IPS-18c (cell line): Measurements from ENCODE around the gene ZNF488.

Source experiments
- H3K4me3 ChIP-seq: 2 replicates; pipeline ENCODE4 v1.7.0; 2013; ENCODE audit warnings: low read depth, mild to moderate bottlenecking, low read length, moderate library complexity; ENCODE audit not compliant: insufficient read depth
- H3K9me3 ChIP-seq: one replicate; pipeline ENCODE4 v1.6.1; 2013; ENCODE audit warnings: mild to moderate bottlenecking, low read length, moderate library complexity; ENCODE audit not compliant: control insufficient read depth, insufficient read depth

The ZNF488 gene

DNA sequence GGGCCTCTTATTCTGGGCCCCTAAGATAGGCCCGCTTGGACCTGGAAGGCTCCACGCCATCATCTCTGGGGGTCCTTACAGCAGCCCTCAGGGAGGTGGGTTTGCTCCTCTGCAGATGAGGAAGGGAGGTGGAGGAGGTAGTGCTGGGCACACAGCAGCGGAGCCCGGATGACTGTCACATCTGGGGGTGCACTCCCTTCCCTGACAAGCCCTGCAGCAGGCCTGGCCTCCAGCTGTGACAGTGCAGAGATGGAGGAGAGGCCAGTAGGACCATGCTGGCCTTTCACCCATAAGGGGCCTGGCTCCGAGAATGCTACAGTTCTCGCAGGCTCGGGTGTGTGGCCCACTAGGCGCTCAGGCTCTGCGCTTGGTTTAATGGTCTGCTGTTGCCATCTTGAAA, 52.6 kb downstream of the ZNF488 start:
- H3K4me3 ChIP-seq = no peak overlapping the region
- H3K9me3 ChIP-seq = no peaks in the 10 kb centered on the region

DNA sequence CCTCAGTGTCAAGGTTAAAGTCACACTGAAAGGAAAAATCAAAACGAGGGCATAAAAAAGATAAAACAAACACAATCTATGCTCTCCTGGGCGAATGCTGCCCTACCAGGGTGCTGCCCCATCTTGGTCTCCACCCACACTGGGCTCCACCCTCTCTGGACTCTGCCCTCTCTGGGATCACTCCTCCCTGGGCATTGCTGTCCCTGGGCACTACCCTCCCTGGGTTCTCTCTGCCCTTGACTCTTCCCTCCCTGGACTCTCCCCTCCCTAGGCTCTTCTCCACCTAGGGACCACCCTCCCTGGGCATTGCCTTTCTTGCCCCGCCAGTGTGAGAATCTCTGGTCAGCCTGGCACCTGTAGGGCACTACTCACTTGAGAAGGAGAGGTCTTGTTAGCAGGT, 53.3 kb downstream of the ZNF488 start:
- Histone ChIP-seq H3K4me3 (no peak overlapping the region), H3K9me3 (no peaks in the 10 kb centered on the region)

DNA sequence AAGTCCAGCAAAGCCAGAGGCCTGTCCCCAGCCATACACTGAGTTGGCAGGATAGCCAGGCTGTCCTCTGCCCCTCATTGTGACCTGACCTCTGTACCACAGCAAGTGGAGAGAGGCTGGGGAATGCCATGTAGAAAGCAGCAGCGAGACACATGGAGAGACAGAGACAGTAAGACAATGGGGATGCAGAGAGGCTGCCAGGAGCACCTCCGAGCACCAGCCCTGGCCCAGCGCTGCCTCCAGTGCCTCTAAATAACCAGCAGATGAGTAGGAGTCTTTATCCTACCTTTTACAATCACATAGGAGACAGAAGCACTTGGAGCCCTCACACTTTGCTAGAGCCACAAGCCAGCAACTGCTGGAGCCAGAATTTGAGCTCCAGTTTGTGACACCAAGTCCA, 53.7 kb downstream of the ZNF488 start:
- Histone ChIP-seq H3K9me3 (no peaks in the 10 kb centered on the region), H3K4me3 (no peak overlapping the region)

DNA sequence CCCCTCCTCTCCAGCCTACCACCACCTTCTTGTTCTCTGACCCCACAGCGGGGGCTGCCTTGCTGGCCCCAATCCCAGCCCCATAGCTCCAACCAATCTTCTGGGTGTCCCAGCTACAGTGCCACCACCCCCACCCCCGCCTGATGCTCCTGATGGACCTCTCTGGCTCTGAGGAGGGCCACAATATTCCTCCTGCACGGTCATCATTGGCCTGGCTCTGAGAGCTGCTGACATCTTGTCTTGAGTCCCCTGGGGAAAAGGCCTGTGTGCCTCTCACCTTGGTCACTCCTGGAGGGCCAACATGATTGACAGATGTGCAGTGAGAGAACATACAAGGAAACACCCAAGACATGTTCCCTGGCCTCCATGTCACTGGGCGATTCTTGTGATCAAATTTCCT, 54.2 kb downstream of the ZNF488 start:
- no peak overlapping the region for H3K4me3 ChIP-seq
- H3K9me3 ChIP-seq = no peaks in the 10 kb centered on the region

- Histone ChIP-seq H3K4me3 (no peak overlapping the region), H3K9me3 (no peaks in the 10 kb centered on the region)
Measured at GRCh38 chr10:47326927-47327330, 57.2 kb downstream of the ZNF488 start.

- Histone ChIP-seq H3K4me3 (no peak overlapping the region), H3K9me3 (no peaks in the 10 kb centered on the region)
Measured at GRCh38 chr10:47326306-47326926, 57.7 kb downstream of the ZNF488 start.

GRCh38 chr10:47325303-47326291, 58.5 kb downstream of the ZNF488 start:
- Histone ChIP-seq H3K4me3 (no peak overlapping the region), H3K9me3 (no peaks in the 10 kb centered on the region)

DNA sequence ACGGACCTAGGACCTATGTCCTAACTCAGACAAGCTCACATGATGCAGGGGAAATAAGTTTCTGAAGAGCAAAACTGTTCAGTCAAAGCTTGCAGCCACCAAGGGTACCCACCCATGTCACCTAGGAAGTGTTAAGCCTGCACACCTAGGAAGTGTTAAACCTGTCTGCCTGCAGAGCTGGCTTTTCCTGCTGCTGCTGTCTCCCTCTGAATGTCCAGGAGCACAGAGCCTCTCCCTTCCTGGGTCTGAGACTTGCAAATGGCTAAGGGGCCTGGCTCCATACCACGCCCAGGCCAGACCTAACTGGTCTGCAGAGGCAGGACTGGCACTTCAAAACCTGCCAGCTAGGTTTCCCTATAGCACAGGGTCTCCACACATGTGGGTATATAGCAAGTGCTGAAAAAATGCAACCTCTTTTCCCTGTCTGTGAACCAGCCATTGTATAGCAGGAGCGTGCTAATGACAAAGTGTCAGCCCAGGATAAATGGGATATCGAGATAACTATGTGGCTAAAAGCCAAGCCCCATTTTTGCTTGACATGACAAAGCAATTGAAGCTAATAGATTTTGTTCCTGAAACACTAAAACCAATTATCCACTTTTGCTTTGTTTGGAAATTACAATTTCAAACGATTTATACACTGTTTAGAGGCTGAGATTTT, 60.3 kb downstream of the ZNF488 start:
- Histone ChIP-seq H3K9me3 (no peaks in the 10 kb centered on the region), H3K4me3 (no peak overlapping the region)

GRCh38 chr10:47323087-47323486, 61.0 kb downstream of the ZNF488 start:
- Histone ChIP-seq H3K9me3 (no peaks in the 10 kb centered on the region), H3K4me3 (no peak overlapping the region)

DNA sequence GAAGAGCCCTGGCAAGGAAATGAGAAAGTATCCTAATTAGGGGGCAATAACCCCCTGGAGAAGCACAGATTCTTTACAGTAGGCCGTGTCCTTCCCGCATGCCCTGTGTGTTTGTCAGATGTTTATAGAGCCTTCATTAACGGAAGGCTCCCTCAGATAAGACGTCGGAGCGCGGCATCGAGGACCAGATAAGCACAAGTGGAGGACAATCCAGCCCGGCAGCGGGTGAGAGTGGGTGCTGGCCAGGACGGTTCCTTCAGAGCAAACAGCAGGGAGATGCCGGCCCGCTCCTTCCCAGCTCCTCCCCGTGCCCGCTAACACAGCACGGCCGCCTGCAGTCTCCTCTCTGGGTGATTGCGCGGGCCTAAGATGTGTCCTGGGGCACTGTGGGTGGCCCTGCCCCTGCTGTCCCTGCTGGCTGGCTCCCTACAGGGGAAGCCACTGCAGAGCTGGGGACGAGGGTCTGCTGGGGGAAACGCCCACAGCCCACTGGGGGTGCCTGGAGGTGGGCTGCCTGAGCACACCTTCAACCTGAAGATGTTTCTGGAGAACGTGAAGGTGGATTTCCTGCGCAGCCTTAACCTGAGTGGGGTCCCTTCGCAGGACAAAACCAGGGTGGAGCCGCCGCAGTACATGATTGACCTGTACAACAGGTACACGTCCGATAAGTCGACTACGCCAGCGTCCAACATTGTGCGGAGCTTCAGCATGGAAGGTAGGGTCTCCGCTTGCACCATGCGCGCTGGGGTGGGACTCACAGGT, 61.6 kb downstream of the ZNF488 start, which contains the start of gene GDF2:
Gene GDF2, plus strand, starts transcription at position 155 of the 762 bp plus-strand sequence. Its CDS starts 215 bp downstream, at position 370.
- Histone ChIP-seq H3K4me3 (no peak within 1 kb of the TSS), H3K9me3 (no peaks in the 10 kb centered on the region)

- Histone ChIP-seq H3K9me3 (no peaks in the 10 kb centered on the region), H3K4me3 (no peak overlapping the region)
Measured at GRCh38 chr10:47321521-47322195, 62.4 kb downstream of the ZNF488 start.

- Histone ChIP-seq H3K4me3 (no peak overlapping the region), H3K9me3 (no peaks in the 10 kb centered on the region)
Measured at GRCh38 chr10:47320812-47321211, 63.3 kb downstream of the ZNF488 start.

- H3K9me3 ChIP-seq = no peaks in the 10 kb centered on the region
- no peak overlapping the region for H3K4me3 ChIP-seq
Measured at GRCh38 chr10:47319784-47320183, 64.3 kb downstream of the ZNF488 start.

DNA sequence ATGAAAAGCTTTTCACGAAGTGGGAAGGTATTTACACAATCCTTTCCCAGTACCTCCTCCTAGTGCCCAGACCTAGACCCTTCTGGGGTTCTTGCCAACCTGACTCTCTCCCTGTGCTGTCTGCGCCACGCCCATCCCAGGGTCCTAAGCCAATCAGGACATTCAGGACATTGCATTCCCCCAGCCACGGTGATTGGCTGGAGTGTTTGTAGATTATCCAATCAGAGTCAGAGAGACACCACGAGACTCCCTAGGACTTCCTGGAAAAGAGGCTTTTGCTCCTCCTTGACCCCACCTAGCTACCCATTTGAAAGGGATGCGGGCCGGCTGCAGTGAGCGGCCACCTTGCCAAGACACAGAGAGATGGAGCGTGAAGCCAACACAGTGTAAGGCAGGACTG, 65.4 kb downstream of the ZNF488 start:
- Histone ChIP-seq H3K4me3 (no peak overlapping the region), H3K9me3 (peaks cover 4% of the 10 kb centered on the region)

DNA sequence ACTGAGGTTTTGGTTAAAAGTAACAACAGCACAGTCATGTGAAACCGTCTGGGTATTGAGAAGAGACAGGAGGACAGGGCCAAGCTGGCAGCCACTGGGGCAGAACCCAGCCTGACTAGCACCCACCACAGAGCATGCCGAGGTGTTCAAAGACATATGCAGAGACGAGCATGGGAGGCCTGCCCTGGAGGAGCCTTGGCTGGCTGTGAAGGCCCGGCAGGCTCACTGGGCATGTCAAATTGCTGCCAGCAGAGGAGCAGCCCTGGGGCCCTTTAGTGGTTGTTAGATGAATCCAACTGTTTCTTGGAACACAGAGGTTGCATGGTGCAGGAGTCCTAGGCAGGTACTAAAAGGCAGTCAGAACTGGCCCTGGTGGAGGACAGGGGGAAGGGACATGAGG, 66.8 kb downstream of the ZNF488 start:
- no peak overlapping the region for H3K4me3 ChIP-seq
- H3K9me3 ChIP-seq = peaks cover 4% of the 10 kb centered on the region

DNA sequence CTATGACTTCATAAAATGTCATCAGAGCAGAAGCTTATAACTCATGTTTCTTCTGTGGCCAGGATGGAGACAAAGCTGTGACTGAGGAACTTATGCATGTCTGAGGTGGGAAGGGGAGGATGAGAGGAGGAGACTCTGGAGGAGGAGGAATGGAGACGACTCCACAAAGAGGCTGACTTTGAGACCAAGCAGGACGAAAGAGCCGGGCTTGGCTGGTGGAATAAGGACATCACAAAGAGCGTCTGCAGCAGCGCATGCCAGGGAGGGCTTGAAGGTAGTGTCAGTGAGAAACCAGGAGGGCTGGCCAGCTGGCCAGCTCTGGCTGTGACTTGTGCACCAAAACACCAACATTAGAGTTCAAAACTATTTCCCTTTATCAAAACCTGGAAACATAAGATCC, 68.0 kb downstream of the ZNF488 start:
- Histone ChIP-seq H3K9me3 (peaks cover 4% of the 10 kb centered on the region), H3K4me3 (no peak overlapping the region)
